NCI-H2081 treated with DMSO at 0.1 percent for 48 hours (cell line): Measurements from ENCODE around the gene LRFN4.

Experiments
- DNase-seq: peaks from one replicate; lab custom pipeline; 2025; lab: John Stamatoyannopoulos, UW

LRFN4 gene

DNA sequence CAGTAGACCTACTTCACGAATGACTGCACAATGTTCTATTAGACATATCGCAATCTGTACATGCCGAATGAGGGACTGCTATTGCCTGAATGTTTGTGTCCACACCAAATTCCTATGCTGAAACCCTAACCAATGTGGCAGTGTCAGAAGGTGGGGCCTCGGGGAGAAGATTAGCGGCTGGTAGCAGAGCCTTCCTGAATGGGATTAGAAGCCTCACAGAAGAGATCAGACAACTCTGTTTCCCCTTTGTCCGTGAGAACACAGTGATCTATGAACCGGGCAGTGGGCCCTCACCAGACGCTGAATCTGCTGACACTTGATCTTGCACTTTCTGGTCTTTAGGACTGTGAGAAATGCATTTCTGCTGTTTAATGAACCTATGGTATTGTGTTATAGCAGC lies 33.1 kb downstream of the LRFN4 start:
- no peak for DNase-seq

- no peak for DNase-seq
These were observed 35.2 kb downstream of the LRFN4 start for GRCh38 chr11:66891851-66892660.

- DNase-seq: no peak
These were observed 36.0 kb downstream of the LRFN4 start for GRCh38 chr11:66892911-66893310.

DNA sequence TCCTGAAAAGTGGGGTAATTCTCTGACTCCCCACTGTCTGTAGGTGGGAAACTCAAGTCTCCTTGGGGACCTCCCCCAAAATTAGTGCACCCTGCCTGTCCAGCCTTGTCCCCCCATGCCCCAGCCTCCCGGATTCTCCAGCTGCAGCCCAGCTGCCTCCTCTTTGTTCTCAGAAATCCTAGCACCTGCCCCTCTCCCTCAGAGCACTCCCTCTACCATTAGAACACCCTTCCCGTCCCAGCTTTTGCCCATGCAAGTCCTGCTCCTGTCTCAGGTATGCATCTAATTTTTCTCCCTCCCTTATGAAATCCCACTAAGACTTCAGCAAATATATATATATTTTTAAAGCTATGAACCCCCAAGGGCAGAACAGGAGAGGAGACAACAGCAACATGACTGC lies 37.3 kb downstream of the LRFN4 start:
- DNase-seq: no peak

DNA sequence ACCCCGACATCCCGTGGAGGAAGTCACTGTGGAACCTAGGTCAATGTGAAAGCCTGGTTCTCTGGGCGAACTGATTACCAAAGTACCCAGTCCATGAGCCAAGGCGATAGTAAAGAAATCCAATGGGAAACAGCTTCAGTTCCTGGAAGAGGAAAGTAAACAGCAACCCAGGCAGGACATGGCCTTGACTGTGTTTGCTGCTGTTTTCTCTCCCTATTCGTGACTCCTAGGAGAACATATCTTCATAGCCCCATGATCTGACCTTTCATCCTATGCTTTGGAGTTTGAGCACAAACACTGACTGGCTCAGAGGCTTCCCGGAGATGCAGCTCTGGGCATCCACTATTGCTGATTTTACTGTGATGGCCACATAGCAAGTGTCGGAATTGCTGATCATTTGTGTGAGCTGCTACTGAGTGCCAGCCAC lies 45.1 kb downstream of the LRFN4 start:
- no peak for DNase-seq

- no peak for DNase-seq
These were observed 45.8 kb downstream of the LRFN4 start for GRCh38 chr11:66902486-66903177.

- no peak for DNase-seq
These were observed 47.2 kb downstream of the LRFN4 start for GRCh38 chr11:66904055-66904454.

GRCh38 chr11:66904561-66904960 lies 47.7 kb downstream of the LRFN4 start:
- DNase-seq: no peak

- no peak for DNase-seq
These were observed 48.2 kb downstream of the LRFN4 start for GRCh38 chr11:66904981-66905521.

DNA sequence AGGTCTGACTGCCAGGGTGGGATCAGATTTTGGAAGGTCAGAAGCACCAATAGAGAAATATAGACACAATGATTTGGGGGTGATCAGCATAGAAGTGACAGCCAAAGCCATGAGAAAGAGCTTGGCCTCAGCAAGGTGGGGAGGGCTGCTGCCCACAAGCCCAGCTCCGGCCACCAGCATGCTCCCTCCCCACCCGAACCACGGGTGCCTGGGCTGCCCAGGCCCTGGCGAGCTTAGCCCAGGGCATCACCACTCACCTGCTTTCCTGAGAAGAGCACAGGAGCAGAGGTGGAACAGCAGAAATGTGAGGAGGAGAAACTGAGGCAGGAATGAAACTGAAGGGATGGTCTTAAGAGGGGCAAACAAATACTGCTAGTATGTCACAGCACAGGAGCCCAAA lies 48.8 kb downstream of the LRFN4 start:
- no peak for DNase-seq

DNA sequence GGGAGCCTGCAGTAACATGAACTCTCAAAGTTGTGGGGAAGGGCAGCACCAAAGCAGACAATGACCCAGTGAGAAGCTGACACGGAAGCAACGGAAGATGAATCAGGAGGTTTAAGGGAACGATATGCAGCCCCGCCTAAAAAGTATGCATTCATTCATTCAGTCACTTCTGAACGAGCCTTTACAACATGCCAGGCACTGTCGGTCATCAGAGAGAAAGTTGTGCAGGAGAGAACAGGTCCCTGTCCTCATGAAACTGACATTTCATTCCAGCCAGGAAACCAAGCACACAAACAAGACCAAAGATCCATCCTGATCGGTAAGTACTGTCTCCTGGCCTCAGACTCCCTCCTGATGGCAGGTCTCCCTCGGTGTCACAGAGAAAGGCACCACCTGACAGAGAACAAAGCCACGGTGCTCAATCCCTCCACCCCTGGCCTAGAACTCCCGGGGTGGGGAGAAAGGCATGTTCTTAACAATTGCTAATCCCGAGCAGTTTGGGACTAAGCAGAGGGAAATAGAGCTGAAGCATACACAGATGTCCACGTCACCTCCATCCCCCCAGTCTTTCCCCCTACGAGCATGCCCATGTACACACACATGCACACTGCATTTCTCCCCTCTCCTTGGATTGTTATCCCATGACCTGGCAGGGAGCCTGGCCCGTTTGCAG lies 49.3 kb downstream of the LRFN4 start:
- no peak for DNase-seq

GRCh38 chr11:66907751-66908630 lies 51.1 kb downstream of the LRFN4 start:
- no peak for DNase-seq

GRCh38 chr11:66909181-66909580 lies 52.3 kb downstream of the LRFN4 start:
- DNase-seq: no peak

DNA sequence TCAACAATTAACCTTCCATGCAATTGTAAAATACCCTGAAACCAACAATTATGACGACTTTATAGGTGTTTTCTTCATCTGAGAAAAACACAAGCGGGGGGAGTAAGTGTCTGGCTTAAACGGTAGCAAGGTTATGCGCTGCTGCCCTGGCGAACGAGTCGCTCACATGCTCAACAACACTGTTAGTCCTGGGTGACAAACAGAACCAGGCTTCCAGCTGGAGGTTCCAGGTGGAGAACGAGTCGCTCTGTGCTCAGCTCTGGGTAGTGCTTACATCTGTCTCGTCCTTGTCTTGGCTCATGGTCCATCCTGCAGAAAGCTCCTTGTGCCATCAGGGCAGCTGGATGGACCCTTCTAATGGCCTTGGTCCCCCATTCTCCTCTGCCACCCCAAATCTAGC lies 53.2 kb downstream of the LRFN4 start:
- no peak for DNase-seq
